Right atrium auricular region (tissue), 2 donors: ENCODE measurements around the gene LAMA2. TPM values are rescaled to one million over a fixed set of nuclear protein-coding genes. Genes with fewer than 3 reads are reported as not detected.
A peak's percentile ranks its signal among the peaks of the same experiment; 100 is the strongest.

ENCODE experiments used
- DNase-seq: peaks from one replicate; pipeline ENCODE4 v3.0.0-alpha.2; 2019; ENCODE audit warnings: low spot score
- H3K27ac ChIP-seq, 2 donors: fragments of 200-600 bp; sonication (generic); 1 replicate in 1 of 2; 2 replicates in 1 of 2; pipeline ENCODE4 v1.5.1; 2016 to 2019
- H3K27me3 ChIP-seq, 2 donors: fragments of 200-600 bp; sonication (generic); one replicate each; pipeline versions ENCODE4 v1.5.1 to v1.6.0; 2017 to 2019
- H3K36me3 ChIP-seq: fragments of 200-600 bp; sonication (generic); one replicate; pipeline ENCODE4 v1.5.1; 2016
- H3K4me1 ChIP-seq, 2 donors: fragments of 200-600 bp; sonication (generic); one replicate each; pipeline versions ENCODE4 v1.5.1 to v1.6.0; 2017 to 2019
- H3K4me3 ChIP-seq, 2 donors: fragments of 200-600 bp; sonication (generic); 1 replicate in 1 of 2; 2 replicates in 1 of 2; pipeline ENCODE4 v1.5.1; 2017 to 2019; ENCODE audit warnings: mild to moderate bottlenecking in 1 of 2, moderate library complexity in 1 of 2
- H3K9me3 ChIP-seq, 2 donors: fragments of 200-600 bp; sonication (generic); one replicate each; pipeline ENCODE4 v1.5.1; 2019
- total RNA-seq, 2 donors: library from RNA; depleted of rRNA; stranded (reverse); fragments of >200 nt; gene quantifications; one replicate each; pipeline ENCODE4 v1.1.0, GENCODE V29; 2016
- TF ChIP-seq, protein P1 (sequence below), 2 donors: fragments of 200-600 bp; sonication (generic); IDR thresholded peaks; one replicate each; pipeline ENCODE4 v1.5.1; 2019; ENCODE audit warnings: antibody characterized with exemption in 2 of 2

Gene LAMA2
- total RNA-seq, 2 donors from 2014 or later, result 150 to 166 TPM

DNA sequence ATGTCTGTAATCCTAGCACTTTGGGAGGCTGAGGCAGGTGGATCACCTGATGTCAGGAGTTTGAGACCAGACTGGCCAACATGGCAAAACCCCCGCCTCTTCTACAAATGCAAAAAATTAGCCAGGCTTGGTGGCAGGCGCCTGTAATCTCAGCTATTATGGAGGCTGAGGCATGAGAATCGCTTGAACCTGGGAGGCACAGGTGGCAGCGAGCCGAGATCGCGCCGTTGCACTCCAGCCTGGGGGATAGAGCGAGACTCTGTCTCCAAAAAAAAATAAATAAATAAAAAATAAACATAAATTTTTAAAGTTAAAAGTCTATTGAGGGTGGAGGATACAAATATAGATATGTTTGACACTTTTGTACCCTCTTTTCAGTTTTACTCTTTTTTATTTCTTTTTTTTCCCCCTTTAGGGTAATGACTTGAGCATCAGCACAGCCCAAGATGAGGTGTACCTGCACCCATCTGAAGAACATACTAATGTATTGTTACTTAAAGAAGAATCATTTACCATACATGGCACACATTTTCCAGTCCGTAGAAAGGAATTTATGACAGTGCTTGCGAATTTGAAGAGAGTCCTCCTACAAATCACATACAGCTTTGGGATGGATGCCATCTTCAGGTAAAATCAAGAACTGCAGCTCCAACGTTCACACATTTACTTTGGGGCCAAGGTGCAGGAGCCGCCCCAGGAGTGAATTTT lies 368.9 kb downstream of the LAMA2 start:
- peaks cover 29% of the 10 kb centered on the region for H3K36me3 ChIP-seq
- TF ChIP-seq, protein P1, sequence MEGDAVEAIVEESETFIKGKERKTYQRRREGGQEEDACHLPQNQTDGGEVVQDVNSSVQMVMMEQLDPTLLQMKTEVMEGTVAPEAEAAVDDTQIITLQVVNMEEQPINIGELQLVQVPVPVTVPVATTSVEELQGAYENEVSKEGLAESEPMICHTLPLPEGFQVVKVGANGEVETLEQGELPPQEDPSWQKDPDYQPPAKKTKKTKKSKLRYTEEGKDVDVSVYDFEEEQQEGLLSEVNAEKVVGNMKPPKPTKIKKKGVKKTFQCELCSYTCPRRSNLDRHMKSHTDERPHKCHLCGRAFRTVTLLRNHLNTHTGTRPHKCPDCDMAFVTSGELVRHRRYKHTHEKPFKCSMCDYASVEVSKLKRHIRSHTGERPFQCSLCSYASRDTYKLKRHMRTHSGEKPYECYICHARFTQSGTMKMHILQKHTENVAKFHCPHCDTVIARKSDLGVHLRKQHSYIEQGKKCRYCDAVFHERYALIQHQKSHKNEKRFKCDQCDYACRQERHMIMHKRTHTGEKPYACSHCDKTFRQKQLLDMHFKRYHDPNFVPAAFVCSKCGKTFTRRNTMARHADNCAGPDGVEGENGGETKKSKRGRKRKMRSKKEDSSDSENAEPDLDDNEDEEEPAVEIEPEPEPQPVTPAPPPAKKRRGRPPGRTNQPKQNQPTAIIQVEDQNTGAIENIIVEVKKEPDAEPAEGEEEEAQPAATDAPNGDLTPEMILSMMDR (IDR thresholded peaks at IDR 0.05), result peak; percentile 75 to 81
- DNase-seq, result no peak
- no peak overlapping the region for H3K27ac ChIP-seq
- no peak overlapping the region for H3K4me3 ChIP-seq
- H3K9me3 ChIP-seq, result no peaks in the 10 kb centered on the region
- peaks cover 0 to 9% of the 10 kb centered on the region in 2 donors for H3K4me1 ChIP-seq
- no peaks in the 10 kb centered on the region for H3K27me3 ChIP-seq

DNA sequence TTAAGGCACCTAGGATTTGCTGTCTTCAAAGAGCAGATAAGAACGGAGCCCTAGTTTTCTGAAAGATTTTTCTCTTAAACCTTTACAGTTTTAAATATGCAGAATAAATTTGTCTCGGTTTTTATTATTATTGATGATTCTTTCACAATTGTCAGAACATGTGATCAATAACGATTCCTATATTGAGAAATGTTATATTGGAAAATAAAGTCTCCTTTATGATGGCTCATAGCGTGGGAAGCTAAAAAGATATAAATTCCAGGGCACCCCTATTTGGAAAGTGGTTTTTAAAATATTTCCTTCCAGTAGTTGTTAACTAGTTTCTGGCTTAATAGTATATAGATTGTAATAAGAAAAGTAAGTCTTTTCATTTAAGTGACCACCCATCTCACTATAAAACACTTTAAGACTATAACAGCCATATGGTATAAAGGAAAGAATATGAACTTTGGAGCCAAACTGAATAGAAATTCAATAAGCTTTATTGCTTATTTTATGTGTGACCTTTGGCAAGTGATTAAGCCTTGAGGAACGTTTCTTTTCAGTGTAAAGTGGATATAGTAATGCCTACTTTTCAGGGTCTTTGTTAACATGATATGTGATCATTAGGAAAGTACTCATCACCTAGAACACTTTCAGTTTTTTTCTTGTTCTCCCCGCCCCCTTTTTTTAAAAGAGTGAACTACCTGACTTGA lies 369.6 kb downstream of the LAMA2 start:
- Histone ChIP-seq H3K4me3 (no peak overlapping the region), H3K4me1 (peaks cover 0 to 9% of the 10 kb centered on the region in 2 donors), H3K27me3 (no peaks in the 10 kb centered on the region), H3K36me3 (peaks cover 29% of the 10 kb centered on the region), H3K27ac (no peak overlapping the region), H3K9me3 (no peaks in the 10 kb centered on the region)
- DNase-seq, result no peak
- TF ChIP-seq, protein P1 (IDR thresholded peaks at IDR 0.05), result no peak

DNA sequence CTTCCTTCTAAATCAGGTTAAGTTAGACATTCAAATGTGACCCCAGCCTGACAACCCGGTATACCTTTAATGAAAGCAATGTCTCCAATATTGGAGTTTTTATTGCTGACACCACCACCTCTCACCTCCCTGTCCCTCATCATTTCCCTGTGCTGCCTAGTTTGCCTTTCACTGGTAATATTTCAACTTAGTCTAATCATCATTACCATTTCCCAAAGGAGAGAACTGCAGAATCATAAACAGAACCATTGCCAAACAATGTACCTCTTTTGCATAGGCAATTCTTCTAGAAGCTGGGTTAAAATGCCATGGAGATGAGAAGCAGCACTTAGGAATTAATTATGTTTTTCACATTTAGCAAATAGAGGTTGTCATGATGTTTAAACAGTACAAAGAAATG lies 370.3 kb downstream of the LAMA2 start:
- Histone ChIP-seq H3K27me3 (no peaks in the 10 kb centered on the region), H3K4me1 (peaks cover 0 to 9% of the 10 kb centered on the region in 2 donors), H3K36me3 (peaks cover 29% of the 10 kb centered on the region), H3K4me3 (no peak overlapping the region), H3K27ac (no peak overlapping the region), H3K9me3 (no peaks in the 10 kb centered on the region)
- DNase-seq, result no peak
- TF ChIP-seq, protein P1 (IDR thresholded peaks at IDR 0.05), result no peak

DNA sequence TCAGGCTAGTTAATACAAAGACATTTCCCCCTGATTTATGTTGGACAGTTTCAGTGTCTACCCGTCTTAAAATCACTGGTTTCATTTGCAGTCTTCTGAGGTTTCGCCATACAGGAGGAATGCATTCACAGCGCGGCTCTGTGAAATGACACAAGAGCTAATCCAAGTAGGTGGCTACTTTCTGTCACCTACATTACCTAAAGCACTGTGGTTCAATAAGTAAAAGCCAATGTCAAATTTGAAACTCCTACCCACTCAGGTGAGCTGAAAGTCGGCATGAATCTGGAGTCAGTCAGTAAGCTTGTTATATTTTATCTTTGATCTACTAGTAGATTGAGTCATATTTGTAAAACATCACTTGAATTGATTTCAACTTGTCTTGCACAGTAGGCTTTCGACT lies 370.8 kb downstream of the LAMA2 start:
- H3K27ac ChIP-seq, result no peak overlapping the region
- peaks cover 29% of the 10 kb centered on the region for H3K36me3 ChIP-seq
- no peak overlapping the region for H3K4me3 ChIP-seq
- no peaks in the 10 kb centered on the region for H3K9me3 ChIP-seq
- TF ChIP-seq, protein P1 (IDR thresholded peaks at IDR 0.05), result no peak
- no peaks in the 10 kb centered on the region for H3K27me3 ChIP-seq
- H3K4me1 ChIP-seq, result peaks cover 0 to 9% of the 10 kb centered on the region in 2 donors
- DNase-seq, result no peak

DNA sequence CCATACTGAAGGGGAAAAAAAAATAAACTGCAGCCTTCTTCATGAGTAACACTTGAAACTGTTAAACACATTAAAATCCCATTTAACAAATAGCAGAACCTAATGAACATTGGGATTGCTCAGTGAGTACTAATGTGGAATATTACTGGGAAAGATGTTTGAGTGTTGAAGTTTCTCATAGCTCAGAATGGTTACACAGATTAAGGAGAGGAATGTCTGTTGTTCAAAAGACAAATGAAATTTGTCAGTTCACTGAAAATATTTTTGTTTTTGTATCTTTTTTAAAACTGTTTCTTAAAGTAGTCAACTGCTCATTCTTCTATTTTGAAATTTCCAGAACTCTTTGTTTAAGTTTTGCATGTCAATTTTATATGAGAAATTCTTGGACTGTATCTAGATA lies 374.3 kb downstream of the LAMA2 start:
- Histone ChIP-seq H3K4me3 (no peak overlapping the region), H3K27me3 (no peaks in the 10 kb centered on the region), H3K9me3 (no peaks in the 10 kb centered on the region), H3K36me3 (peaks cover 43% of the 10 kb centered on the region), H3K4me1 (no peaks in the 10 kb centered on the region), H3K27ac (no peak overlapping the region)
- no peak for DNase-seq
- TF ChIP-seq, protein P1 (IDR thresholded peaks at IDR 0.05), result no peak
